Activated naive CD8-positive, alpha-beta T cell treated with anti-CD3 and anti-CD28 coated beads, Interleukin-2, amount 50 U/mL, for 24 hours (primary cell): ENCODE measurements around the gene KRTAP10-2.
A peak's percentile ranks its signal among the peaks of the same experiment; 100 is the strongest.

Source experiments
- ATAC-seq: fragments of 150-1000 bp; cut with Tn5 transposase; one replicate; pipeline ENCODE4 v1.10.0; 2021
- DNase-seq: peaks from one replicate; pipeline ENCODE4 v3.0.0; 2021
- H3K27ac Mint-ChIP-seq: one replicate; pipeline ENCODE4 v1.8.0; 2021; ENCODE audit warnings: mild to moderate bottlenecking, mixed read lengths
- H3K27me3 Mint-ChIP-seq: one replicate; pipeline ENCODE4 v1.8.0; 2021; ENCODE audit warnings: mixed read lengths
- H3K36me3 Mint-ChIP-seq: one replicate; pipeline ENCODE4 v1.8.0; 2021; ENCODE audit warnings: low read depth, mixed read lengths
- H3K4me1 Mint-ChIP-seq: one replicate; pipeline ENCODE4 v1.8.0; 2021; ENCODE audit warnings: mixed read lengths
- H3K4me3 Mint-ChIP-seq: one replicate; pipeline ENCODE4 v1.8.0; 2021; ENCODE audit warnings: mild to moderate bottlenecking, moderate library complexity, mixed read lengths
- H3K9me3 Mint-ChIP-seq: one replicate; pipeline ENCODE4 v1.8.0; 2021; ENCODE audit warnings: mixed read lengths

KRTAP10-2 gene

GRCh38 chr21:44514218-44514520 is 37.1 kb downstream of the KRTAP10-2 start:
- H3K27ac Mint-ChIP-seq = no peak overlapping the region
- no peaks in the 10 kb centered on the region for H3K27me3 Mint-ChIP-seq
- no peaks in the 10 kb centered on the region for H3K4me1 Mint-ChIP-seq
- H3K4me3 Mint-ChIP-seq = no peak overlapping the region
- H3K9me3 Mint-ChIP-seq = no peaks in the 10 kb centered on the region
- no peak for ATAC-seq
- H3K36me3 Mint-ChIP-seq = no peaks in the 10 kb centered on the region
- DNase-seq = no peak

- Mint-ChIP-seq H3K4me3 (no peak overlapping the region), H3K36me3 (no peaks in the 10 kb centered on the region), H3K27ac (no peak overlapping the region), H3K9me3 (no peaks in the 10 kb centered on the region), H3K4me1 (no peaks in the 10 kb centered on the region), H3K27me3 (no peaks in the 10 kb centered on the region)
- ATAC-seq = no peak
- no peak for DNase-seq
Measured at GRCh38 chr21:44513389-44514217, 37.7 kb downstream of the KRTAP10-2 start.

DNA sequence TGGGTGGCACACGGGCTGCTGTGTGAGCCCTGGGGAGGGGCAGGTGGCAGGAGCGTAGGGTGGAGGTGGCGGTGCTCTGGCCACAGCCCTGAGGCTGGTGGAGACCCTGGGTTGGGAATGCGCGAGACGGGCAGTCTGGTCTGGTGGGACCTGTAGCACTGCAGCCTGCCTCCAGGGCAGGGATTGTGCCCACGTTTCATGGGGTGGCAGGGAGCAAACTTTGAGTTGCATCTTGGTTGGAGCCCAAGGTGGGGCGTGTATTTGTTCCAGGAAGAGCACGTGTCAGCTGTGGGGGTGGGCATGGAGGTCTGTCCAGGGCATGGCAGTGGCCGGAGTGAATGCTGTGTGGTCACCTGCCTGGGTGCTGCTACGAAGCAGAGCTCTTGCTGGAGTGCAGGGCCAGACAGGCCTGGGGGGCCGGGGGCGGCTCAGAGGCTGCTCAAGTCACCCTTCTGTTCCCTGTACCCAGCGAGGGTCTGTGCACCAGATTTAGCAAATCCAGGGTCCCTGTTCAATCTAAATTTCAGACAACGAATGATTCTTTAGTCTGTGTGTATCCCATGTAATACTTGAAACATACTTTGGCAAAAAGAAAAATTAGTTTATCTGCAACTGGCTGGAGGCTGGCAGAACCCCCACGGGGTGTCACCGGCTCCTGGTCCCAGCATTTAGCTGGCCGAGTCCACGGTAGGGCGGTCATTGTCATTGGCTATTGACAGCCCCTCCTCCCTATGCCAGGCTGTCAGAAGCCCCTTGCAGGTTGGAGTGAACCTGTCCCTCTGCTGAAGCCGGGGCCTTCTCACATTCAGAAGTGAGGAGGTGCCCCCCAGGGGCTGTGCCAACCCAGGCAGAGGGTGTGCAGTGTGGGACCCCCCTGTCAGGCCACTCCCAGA is 38.6 kb downstream of the KRTAP10-2 start:
- Mint-ChIP-seq H3K4me1 (no peaks in the 10 kb centered on the region), H3K27me3 (no peaks in the 10 kb centered on the region), H3K27ac (no peak overlapping the region), H3K4me3 (no peak overlapping the region), H3K9me3 (no peaks in the 10 kb centered on the region), H3K36me3 (no peaks in the 10 kb centered on the region)
- DNase-seq (no peak), ATAC-seq (no peak)

DNA sequence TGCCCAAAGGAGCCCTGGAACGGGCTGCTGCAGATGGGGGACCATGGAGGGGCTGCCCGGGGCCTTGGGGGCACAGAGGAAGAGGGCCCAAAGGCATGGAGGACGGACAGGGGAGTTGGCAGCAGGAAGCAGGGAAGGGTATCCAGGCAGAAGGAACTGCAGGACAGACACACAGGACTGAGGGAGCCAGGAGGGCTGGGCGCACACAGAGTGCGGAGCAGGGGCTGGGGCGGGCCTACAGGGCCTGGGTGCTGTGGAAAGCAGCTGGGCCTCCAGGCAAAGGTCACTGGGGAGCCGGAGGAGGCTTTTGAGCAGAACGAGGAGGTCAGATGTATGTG is 39.4 kb downstream of the KRTAP10-2 start:
- ATAC-seq (no peak), DNase-seq (no peak)
- no peaks in the 10 kb centered on the region for H3K9me3 Mint-ChIP-seq
- no peaks in the 10 kb centered on the region for H3K4me1 Mint-ChIP-seq
- H3K4me3 Mint-ChIP-seq = no peak overlapping the region
- no peak overlapping the region for H3K27ac Mint-ChIP-seq
- no peaks in the 10 kb centered on the region for H3K27me3 Mint-ChIP-seq
- no peaks in the 10 kb centered on the region for H3K36me3 Mint-ChIP-seq

GRCh38 chr21:44511219-44511937 is 39.9 kb downstream of the KRTAP10-2 start:
- no peak for DNase-seq

GRCh38 chr21:44510508-44511218 is 40.6 kb downstream of the KRTAP10-2 start:
- H3K27me3 Mint-ChIP-seq = no peaks in the 10 kb centered on the region
- H3K27ac Mint-ChIP-seq = no peak overlapping the region
- peak; percentile 80 for DNase-seq
- peak; percentile 62 for ATAC-seq
- no peaks in the 10 kb centered on the region for H3K36me3 Mint-ChIP-seq
- no peak overlapping the region for H3K4me3 Mint-ChIP-seq
- no peaks in the 10 kb centered on the region for H3K4me1 Mint-ChIP-seq
- H3K9me3 Mint-ChIP-seq = no peaks in the 10 kb centered on the region

More at GRCh38 chr21:44511219-44511937, 39.9 kb downstream of the KRTAP10-2 start:
- Mint-ChIP-seq H3K4me1 (no peaks in the 10 kb centered on the region), H3K27ac (no peak overlapping the region), H3K4me3 (no peak overlapping the region), H3K36me3 (no peaks in the 10 kb centered on the region), H3K9me3 (no peaks in the 10 kb centered on the region), H3K27me3 (no peaks in the 10 kb centered on the region)
- ATAC-seq = no peak

DNA sequence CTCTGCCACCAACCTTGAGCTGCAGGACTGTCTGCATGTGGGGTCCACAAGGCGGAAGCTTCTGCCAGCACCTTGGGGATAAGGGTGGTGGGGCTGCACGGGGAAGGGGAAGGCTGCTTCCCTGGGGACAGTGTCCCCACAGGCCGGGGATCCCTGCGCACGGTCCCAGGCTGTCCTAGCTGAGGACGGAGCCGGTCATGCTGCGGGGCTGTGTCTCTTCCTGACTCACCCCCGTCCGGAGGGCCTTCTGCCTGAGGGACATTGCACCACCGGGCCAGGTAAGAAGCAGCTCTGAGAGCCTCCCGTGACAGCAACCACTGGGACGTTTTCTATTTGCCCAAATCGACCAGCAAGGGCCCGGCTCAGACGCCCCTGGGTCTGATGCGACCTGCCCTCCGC is 41.2 kb downstream of the KRTAP10-2 start:
- no peaks in the 10 kb centered on the region for H3K36me3 Mint-ChIP-seq
- DNase-seq (no peak), ATAC-seq (no peak)
- H3K27me3 Mint-ChIP-seq = no peaks in the 10 kb centered on the region
- H3K4me3 Mint-ChIP-seq = no peak overlapping the region
- H3K27ac Mint-ChIP-seq = no peak overlapping the region
- H3K9me3 Mint-ChIP-seq = no peaks in the 10 kb centered on the region
- no peaks in the 10 kb centered on the region for H3K4me1 Mint-ChIP-seq

DNA sequence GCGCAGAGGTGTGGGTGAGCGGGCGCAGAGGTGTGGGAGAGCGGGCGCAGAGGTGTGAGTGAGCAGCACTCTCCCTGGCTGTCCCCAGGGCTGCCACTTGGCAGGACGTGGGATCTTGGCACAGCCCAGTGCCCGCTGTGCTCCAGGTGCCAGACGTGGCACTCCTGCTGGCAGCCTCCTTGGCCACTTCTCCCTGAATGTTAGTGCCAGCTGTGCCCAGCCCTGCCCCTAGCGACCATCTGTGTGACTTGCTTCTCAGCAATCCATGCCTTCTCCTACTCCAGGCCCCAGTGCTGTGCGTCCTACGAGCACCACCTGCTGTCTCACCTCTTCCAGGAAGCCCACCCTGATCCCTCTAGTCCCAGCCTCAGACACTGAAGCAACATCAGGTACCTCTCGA is 41.8 kb downstream of the KRTAP10-2 start:
- H3K36me3 Mint-ChIP-seq = no peaks in the 10 kb centered on the region
- no peak overlapping the region for H3K4me3 Mint-ChIP-seq
- H3K4me1 Mint-ChIP-seq = no peaks in the 10 kb centered on the region
- DNase-seq (no peak), ATAC-seq (no peak)
- no peaks in the 10 kb centered on the region for H3K27me3 Mint-ChIP-seq
- no peak overlapping the region for H3K27ac Mint-ChIP-seq
- no peaks in the 10 kb centered on the region for H3K9me3 Mint-ChIP-seq

GRCh38 chr21:44508711-44509445 is 42.4 kb downstream of the KRTAP10-2 start:
- no peak for ATAC-seq
- H3K27me3 Mint-ChIP-seq = no peaks in the 10 kb centered on the region

GRCh38 chr21:44508426-44508710 is 42.9 kb downstream of the KRTAP10-2 start:
- ATAC-seq (no peak), DNase-seq (no peak)
- H3K27ac Mint-ChIP-seq = no peak overlapping the region
- H3K4me3 Mint-ChIP-seq = no peak overlapping the region
- no peaks in the 10 kb centered on the region for H3K27me3 Mint-ChIP-seq
- H3K4me1 Mint-ChIP-seq = peaks cover 2% of the 10 kb centered on the region
- H3K9me3 Mint-ChIP-seq = no peaks in the 10 kb centered on the region
- no peaks in the 10 kb centered on the region for H3K36me3 Mint-ChIP-seq

More at GRCh38 chr21:44508711-44509445, 42.4 kb downstream of the KRTAP10-2 start:
- H3K4me1 Mint-ChIP-seq = peaks cover under 1% of the 10 kb centered on the region
- H3K9me3 Mint-ChIP-seq = no peaks in the 10 kb centered on the region
- no peak overlapping the region for H3K27ac Mint-ChIP-seq
- no peak for DNase-seq
- H3K4me3 Mint-ChIP-seq = no peak overlapping the region
- no peaks in the 10 kb centered on the region for H3K36me3 Mint-ChIP-seq

- H3K36me3 Mint-ChIP-seq = no peaks in the 10 kb centered on the region
- H3K27ac Mint-ChIP-seq = no peak overlapping the region
- H3K9me3 Mint-ChIP-seq = no peaks in the 10 kb centered on the region
- H3K27me3 Mint-ChIP-seq = no peaks in the 10 kb centered on the region
- ATAC-seq (no peak), DNase-seq (no peak)
- no peak overlapping the region for H3K4me3 Mint-ChIP-seq
- H3K4me1 Mint-ChIP-seq = peaks cover 2% of the 10 kb centered on the region
Measured at GRCh38 chr21:44507673-44508425, 43.5 kb downstream of the KRTAP10-2 start.

- H3K9me3 Mint-ChIP-seq = no peaks in the 10 kb centered on the region
- DNase-seq = no peak
- peaks cover 2% of the 10 kb centered on the region for H3K4me1 Mint-ChIP-seq
- no peak for ATAC-seq
- H3K27ac Mint-ChIP-seq = no peak overlapping the region
- no peaks in the 10 kb centered on the region for H3K27me3 Mint-ChIP-seq
- H3K36me3 Mint-ChIP-seq = no peaks in the 10 kb centered on the region
- no peak overlapping the region for H3K4me3 Mint-ChIP-seq
Measured at GRCh38 chr21:44506279-44507255, 44.7 kb downstream of the KRTAP10-2 start.
